SW 1271 (cell line): Measurements from ENCODE around the gene ALKBH2.
A peak's percentile ranks its signal among the peaks of the same experiment; 100 is the strongest.
"Not testable (repeated sequence)": the region's sequence is repeated elsewhere in the genome, so short reads cannot be mapped to it uniquely, and the experiment has no call there.

ENCODE experiments used
- DNase-seq, 2 experiments: peaks; one replicate each; lab custom pipeline; 2025; lab: John Stamatoyannopoulos, UW

Gene ALKBH2

DNA sequence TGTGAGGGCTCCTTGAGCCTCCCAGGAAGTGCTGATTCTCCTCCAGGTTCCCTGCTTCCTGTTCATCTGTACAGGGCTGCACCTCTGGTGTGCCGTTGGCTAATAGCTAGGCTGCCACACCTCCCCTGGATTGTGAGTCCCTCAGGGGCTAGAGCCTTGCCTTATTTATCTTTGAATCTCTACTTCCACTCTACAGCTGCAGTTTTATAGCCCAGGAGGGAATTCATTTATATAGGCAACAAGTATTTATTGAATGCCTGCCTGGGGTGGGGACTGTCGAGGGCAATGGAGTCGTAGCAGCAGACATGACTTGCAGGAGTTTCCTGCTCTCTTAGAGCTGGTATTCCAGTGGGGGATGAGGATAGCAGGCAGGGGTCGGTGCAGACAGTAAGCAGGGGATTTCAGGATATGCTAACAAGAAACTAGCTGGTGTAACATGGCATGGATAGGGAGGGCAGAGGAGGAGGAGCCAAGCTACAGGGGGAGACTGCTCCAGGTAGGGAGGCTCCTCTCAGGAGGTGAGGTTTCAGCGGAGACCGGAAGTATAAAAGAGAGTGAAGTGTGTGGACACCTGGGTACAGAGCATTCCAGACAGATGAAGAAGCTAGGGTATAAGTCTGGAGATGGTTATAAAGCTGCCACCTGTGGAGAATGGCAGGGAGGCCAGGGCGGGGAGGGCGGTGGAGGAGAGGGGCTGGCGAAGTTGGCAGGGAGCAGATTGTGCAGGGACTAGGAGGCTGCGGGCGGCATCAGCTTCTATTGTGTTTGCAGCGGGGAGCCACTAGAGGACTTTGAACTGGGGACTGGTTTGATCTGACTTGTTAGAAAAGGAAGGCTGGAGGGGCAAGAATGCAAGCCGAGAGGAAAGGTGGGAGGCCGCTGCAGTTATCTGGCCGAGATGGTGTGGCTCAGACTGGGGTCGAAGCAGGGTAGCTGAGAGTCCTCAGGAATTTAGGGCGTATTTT is 23.7 kb downstream of the ALKBH2 start:
- DNase-seq = no peak

DNA sequence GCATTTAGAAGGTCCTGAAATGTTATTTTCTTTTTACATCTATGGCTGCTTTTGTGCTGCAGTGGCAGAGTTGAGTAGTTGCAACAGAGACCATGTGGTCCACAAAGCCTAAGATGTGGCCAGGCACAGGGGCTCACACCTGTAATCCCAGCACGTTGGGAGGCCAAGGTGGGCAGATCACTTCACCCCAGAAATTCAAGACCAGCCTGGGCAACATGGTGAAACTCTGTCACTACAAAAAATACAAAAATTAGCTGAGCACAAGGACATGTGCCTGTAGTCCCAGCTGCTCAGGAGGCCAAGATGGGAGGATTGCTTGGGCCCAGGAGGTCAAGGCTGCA is 27.4 kb downstream of the ALKBH2 start:
- DNase-seq = no peak

DNA sequence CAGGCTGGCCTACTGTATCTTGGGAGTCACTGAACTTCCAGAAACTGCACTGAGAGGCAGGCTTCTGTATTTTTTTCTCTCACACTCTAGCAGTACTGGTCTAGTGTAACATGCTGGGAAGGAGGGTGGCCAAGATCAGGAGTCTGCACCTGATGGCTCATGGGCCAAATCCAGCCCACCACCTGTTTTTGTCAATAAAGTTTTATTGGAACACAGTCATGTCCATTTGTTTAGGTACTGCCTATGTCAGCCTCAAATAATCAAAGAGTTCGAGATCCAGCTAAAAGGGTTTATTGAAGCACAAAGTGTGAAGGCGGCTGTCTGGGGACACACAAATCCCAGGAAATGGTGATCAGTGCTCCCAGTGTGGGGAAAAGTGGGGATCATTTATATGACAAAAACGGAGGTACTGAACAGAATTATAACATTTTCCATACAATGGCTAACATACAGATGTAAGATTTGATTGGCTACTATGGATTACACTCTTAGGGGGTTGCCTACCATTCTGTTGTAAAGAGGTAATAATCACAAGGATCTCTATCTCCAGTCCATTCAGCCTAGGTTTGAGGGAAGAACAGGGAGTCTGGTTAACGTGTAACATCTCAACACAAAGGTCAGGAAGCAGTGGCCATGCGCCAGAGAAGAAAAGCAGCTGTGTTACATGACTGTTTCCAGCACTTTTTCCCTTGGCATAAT is 28.0 kb downstream of the ALKBH2 start:
- DNase-seq = no peak

DNA sequence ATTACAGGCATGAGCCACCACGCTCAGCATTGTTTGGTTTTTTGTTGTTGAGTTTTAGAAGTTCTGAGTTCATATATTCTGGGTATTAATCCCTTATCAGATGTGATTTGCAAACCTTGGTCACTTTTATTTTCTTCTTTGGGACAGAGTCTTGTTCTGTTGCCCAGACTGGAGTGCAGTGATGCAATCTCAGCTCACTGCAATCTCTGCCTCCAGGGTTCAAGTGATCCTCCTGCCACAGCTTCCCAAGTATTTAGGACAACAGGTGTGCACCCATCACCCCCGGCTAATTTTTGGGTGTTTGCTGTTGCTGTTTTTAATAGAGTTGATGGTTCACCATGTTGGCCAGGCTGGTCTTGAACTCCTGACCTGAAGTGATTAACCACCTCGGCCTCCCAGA is 29.1 kb downstream of the ALKBH2 start:
- DNase-seq = no peak

DNA sequence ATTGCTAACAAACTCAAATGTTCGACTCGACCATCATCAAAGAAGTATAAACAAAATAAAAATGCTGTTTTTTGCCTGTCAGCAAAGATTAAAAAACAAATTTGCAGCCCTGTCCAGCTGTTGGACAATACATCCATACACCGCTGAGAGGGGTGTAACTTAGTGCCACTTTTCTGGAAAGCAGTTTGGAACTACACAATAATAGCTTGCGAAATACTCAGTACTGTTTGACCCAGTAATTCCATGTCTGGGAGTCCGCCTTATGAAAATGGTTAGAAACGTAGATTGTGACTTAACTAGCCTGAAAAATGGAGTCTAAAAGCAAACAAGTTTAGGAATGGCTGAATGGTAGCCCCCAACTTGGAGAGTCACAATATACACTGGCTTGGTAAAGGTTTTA is 34.5 kb downstream of the ALKBH2 start:
- no peak for DNase-seq

DNA sequence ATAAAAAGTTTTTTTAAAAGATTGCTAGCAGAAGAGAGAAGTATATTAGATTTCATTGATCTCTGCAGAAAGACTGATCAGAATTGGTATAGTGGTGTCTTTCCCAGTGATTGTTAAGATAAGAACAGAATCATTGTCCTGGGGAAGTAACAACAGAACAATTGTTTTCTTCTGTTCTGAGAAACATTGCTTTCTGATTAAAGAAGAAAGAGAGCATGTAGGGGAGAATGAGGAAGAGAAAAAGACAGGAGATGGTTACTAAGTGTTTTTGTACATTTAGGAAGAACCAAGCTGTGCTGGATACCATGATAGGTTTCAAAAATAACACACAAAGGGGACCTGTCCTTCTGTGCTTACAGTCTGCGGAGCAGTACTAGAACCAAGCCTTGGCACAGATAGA is 35.9 kb downstream of the ALKBH2 start:
- no peak for DNase-seq

DNA sequence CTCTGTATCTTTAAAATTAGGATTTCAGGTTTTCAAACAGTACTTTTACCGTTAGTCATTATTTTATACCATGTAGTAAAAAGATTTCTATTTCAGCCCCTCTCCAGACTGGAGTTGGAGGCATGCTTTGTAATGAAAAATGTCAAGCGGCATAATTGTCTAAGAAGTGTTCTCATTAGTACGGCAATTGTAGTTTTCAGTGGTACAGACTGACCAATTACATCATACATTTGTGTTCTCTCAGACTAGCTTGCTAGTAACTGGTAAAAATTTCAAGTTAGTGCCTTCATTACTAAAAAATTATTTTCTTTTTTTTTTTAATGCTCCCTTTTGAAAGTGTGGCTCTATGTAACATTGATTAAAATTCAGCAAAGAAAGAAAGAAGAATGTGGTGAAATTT is 36.4 kb downstream of the ALKBH2 start:
- no peak for DNase-seq

DNA sequence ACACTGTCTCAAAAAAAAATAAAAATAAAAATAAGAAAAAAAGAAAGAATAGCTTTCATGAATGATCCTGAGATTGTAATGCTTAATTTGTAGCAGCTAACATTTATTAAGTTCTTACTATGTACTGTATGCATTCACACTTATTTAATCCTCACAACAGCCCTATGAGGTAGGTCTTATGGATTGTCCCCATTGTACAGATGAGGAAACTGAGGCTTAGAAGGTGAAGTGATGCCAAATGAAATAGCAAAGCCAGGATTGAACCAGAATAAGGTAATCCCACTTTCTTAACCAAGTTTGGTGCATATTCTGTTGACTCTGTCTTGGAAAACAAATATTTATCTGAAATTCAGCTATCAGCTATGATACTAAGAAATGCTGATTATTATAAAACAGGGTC is 38.8 kb downstream of the ALKBH2 start:
- DNase-seq = no peak

DNA sequence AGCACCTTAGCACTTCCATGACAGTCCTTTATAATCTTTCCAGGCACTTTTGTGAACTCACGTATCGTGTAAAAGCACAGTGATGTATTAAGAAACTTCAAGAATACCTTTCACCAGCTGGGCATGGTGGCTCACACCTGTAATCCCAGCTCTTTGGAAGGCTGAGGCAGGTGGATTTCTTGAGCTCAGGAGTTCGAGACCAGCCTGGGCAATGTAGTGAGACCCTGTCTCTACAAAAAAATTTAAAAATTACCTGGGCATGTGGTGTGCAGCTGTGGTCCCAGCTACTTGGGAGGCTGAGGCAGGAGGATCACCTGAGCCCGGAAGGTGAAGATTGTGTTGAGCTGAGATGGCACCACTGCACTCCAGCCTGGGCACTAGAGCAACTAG is 39.2 kb downstream of the ALKBH2 start:
- DNase-seq = not testable (repeated sequence)

DNA sequence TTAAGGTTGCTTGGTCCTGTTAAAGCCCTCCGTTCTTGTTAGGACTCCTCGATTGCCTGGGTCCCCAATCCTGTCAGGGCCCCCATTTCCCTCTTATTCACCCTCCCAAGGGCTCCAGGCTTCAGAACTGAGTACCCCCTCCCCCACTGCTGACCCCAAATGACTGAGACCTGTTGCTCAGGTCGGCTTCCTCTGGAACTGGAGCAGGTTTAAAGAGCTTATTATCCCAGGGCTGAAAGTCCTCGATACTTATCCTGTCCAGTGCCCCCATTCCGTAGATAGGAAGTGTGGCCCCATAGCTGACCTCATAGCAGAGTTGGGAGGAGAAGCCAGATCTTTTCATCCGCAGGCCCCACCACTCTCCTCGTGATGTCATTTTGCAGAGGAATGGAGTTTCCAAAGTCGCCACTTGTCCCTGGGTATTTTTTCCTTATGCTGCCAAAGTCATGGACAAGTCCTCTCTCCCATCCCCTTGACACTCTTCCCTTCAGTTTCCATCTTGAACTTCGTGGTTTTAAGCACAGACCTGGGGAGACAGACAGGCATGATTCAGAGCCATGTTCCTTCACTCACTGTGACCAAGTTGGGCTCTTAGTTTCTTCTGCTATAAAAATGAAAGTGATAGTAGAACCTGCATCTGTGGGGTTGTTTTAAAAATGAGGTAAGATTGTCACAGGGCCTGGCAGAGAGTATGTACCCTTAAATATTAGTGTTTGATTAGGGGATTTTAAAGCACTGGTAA is 39.7 kb downstream of the ALKBH2 start:
- DNase-seq = no peak

DNA sequence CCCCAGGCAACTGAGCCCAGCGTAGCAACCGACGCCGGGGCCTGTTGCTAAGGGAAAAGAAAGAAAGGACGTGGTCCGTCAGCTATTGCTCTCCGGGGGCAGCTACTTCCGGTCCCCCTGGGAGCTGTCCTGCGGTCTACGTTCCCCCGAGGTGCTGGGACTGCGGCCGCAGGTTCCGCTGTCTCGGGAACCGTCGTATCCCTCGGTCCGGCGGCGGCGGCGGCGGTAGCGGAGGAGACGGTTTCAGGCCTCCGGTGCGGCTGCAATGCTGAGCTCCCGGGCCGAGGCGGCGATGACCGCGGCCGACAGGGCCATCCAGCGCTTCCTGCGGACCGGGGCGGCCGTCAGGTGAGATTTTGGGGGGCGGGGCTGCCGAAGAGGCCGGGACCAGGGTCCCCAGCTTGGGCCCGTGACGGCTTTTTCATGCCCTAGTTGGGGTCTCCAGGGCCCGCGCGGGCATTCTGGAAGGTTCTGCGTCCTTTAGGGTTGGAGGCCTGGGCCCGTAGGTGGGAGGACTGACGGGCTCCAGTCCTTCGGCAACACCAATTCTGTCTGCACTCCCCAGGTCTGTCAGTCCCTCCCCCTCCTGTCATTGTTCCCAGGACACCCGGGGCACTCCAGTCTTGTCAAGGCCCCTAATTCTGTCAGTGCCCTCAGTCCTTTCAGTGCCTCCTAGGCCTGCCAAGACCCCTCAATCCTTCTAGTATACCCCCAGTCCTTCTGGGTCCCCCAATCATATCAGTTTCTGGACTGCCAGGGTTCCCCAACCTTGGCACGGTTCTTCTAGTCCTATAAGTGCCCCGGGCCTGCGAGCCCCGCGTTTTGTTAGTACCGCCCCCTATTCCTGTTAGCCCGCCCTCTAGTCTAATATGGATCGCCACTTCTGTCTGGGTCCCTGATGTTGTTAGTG is 40.6 kb downstream of the ALKBH2 start, which contains the start of gene USP30:
USP30 (plus strand) TSS at position 163 of the 910 bp plus-strand sequence; CDS start at position 266, 103 bp downstream.
- DNase-seq = peak; percentile 20 to 77

DNA sequence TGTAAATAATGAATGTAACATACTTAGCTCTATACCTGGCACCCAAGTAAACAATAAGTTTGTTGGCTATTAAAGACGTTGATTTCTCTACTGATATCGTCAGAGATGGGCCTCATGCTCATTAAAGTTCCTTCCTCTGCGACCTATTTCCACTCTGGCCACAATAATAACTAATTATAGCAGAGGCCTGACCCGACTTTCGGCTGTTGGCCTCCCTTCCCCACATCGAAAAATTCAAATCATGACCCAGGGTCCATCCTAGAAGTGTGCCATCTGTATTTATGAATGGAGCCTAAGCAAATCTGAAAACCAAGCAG is 41.2 kb downstream of the ALKBH2 start:
- no peak for DNase-seq

DNA sequence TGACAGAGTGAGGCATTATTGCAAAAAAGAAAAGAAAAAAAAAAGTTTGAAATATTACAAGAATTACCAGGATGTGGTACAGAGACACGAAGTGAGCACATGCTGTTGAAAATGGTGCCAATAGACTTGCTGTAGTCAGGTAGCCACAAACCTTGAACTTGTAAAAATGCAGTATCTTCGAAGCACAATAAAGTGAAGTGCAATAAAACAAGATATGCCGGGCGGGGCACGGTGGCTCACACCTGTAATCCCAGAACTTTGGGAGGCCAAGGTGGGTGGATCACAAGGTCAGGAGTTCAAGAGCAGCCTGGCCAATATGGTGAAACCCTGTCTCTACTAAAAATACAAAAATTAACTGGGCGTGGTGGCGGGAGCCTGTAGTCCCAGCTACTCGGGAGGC is 43.5 kb downstream of the ALKBH2 start:
- not testable (repeated sequence) for DNase-seq

DNA sequence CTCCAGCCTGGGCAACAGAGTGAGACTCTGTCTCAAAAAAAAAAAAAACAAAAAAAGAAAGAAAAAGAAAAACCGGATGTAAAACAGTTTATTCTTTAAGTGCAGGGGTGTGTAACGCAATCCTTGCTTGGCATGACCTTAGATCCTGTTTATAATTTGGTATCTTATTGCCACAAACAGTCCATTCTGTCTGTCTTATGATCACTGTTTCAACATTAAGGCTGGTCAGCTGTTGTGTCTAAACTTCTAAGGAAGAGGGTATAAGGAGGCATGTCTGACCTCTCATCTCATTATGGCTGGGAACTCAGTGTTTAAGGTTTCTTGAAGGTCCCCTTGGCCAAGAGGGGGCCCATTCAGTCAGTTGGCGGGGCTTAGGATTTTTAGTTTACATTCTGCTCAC is 44.6 kb downstream of the ALKBH2 start:
- not testable (repeated sequence) for DNase-seq

DNA sequence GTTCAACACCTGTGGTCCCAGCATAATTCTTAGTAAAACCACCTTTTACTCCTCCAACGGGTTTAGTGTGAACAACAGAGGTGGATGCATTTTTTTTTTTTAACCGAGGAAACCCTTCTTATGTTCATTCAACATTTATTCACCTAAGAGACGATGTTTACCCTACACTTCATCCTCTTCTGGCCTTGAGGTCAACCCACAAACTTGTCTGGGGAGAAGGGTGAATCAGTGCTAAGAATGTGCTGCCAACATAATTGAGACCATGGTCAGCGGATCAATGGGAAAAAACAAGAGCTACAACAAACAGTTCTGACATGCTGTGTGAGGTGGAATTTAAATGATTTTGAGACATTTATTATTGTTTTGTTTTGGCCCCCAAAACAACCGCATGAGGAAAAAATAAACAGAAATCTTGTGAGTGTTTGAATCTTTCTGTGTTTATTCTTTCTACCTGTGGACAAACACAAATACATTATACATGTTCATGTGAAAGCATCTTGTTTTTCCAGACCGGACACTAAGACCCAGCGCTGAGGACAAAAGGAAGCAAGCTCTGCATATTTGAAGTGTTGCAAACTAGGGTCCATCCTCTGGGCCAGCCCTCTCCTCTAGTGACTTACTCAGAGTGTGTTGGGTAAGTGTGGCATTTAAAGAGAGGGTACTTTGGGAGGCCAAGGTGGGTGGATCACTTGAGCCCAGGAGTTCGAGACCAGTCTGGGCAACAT is 46.0 kb downstream of the ALKBH2 start:
- no peak for DNase-seq

DNA sequence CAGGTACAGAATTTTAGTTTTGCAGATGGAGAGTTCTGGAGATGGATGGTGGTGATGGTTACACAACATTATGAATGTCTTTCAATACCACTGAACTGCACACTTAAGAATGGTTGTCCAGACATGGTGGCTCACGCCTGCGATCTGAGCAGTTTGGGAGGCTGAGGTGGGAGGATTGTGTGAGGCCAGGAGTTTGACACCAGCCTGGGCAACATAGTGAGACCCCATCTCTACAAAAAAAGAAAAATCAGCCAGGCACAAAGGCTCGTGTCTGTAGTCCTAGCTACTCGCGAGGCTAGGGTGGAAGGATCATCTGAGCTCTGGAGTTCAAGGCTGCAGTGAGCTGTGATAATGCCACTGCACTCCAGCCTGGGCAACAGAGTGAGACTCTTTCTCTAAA is 49.0 kb downstream of the ALKBH2 start:
- DNase-seq = no peak
